Mesendoderm (in vitro differentiated cells): ENCODE data around the gene IMP3.

Experiments
- DNase-seq: peaks from one replicate; pipeline ENCODE4 v3.0.0; 2013
- H2AK5ac ChIP-seq: 2 replicates; pipeline ENCODE4 v1.6.1; 2013; ENCODE audit warnings: low read length, inconsistent platforms
- H2BK120ac ChIP-seq: 2 replicates; pipeline ENCODE4 v1.6.1; 2013; ENCODE audit warnings: low read depth, mild to moderate bottlenecking, low read length, moderate library complexity, mixed read lengths
- H2BK15ac ChIP-seq: replicated peaks from 2 replicates; pipeline ENCODE4 v1.6.1; 2013; ENCODE audit warnings: low read depth, mild to moderate bottlenecking, moderate library complexity
- H2BK5ac ChIP-seq: 2 replicates; pipeline ENCODE4 v1.6.1; 2013; ENCODE audit warnings: low read length, inconsistent platforms
- H3K18ac ChIP-seq: 2 replicates; pipeline ENCODE4 v1.6.1; 2013; ENCODE audit warnings: mild to moderate bottlenecking, low read length, mixed read lengths
- H3K23ac ChIP-seq: one replicate; pipeline ENCODE4 v1.6.1; 2013; ENCODE audit warnings: low read length
- H3K27ac ChIP-seq: 2 replicates; pipeline ENCODE4 v1.5.1; 2013; ENCODE audit warnings: low read depth, mild to moderate bottlenecking, inconsistent platforms, low read length, moderate library complexity
- H3K27me3 ChIP-seq: 2 replicates; pipeline ENCODE4 v1.6.1; 2013; ENCODE audit warnings: low read length, control low read depth, mild to moderate bottlenecking, inconsistent platforms; ENCODE audit not compliant: insufficient read depth, poor library complexity
- H3K36me3 ChIP-seq: 2 replicates; pipeline ENCODE4 v1.6.1; 2013; ENCODE audit warnings: low read length, inconsistent platforms; ENCODE audit not compliant: control insufficient read depth, insufficient read depth
- H3K4ac ChIP-seq: one replicate; pipeline ENCODE4 v1.6.1; 2013; ENCODE audit warnings: low read depth, mild to moderate bottlenecking, low read length, moderate library complexity
- H3K4me1 ChIP-seq: 2 replicates; pipeline ENCODE4 v1.6.1; 2013; ENCODE audit warnings: low read depth, low read length, inconsistent platforms; ENCODE audit not compliant: control insufficient read depth
- H3K4me2 ChIP-seq: 2 replicates; pipeline ENCODE4 v1.6.1; 2013; ENCODE audit warnings: low read length
- H3K4me3 ChIP-seq: 2 replicates; pipeline ENCODE4 v1.5.1; 2013; ENCODE audit warnings: mild to moderate bottlenecking, low read length
- H3K56ac ChIP-seq: one replicate; pipeline ENCODE4 v1.6.1; 2013; ENCODE audit warnings: low read length
- H3K79me1 ChIP-seq: 2 replicates; pipeline ENCODE4 v1.6.1; 2013; ENCODE audit warnings: low read length, inconsistent platforms
- H3K79me2 ChIP-seq: 2 replicates; pipeline ENCODE4 v1.6.1; 2013; ENCODE audit warnings: mild to moderate bottlenecking, low read length; ENCODE audit not compliant: control insufficient read depth, insufficient read depth
- H3K9ac ChIP-seq: 2 replicates; pipeline ENCODE4 v1.6.1; 2013; ENCODE audit warnings: low read length, inconsistent platforms
- H4K5ac ChIP-seq: one replicate; pipeline ENCODE4 v1.6.1; 2013; ENCODE audit warnings: low read length
- H4K8ac ChIP-seq: one replicate; pipeline ENCODE4 v1.6.1; 2013; ENCODE audit warnings: low read depth, mild to moderate bottlenecking, control low read depth, low read length, moderate library complexity
- WGBS: extraction: QIAGEN DNeasy Blood & Tissue Kit; methylation state at CpG from one replicate; pipeline ENCODE4 v1.1.7; 2013; ENCODE audit warnings: low lambda C conversion rate, missing lambda C conversion rate; ENCODE audit not compliant: insufficient coverage; ENCODE audit errors: extremely low coverage; 5-methylcytosine and 5-hydroxymethylcytosine counted together

The IMP3 gene

DNA sequence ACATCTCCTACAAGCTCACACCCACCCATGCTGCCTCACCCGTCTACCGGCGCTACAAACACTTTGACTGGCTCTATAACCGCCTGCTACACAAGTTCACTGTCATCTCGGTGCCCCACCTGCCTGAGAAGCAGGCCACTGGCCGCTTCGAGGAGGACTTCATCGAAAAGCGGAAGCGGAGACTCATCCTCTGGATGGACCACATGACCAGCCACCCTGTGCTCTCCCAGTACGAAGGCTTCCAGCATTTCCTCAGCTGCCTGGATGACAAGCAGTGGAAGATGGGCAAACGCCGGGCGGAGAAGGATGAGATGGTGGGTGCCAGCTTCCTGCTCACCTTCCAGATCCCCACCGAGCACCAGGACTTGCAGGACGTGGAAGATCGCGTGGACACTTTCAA lies 9.8 kb upstream of the IMP3 start:
- peaks cover 14% of the 10 kb centered on the region for H3K4me1 ChIP-seq
- peaks cover 25% of the 10 kb centered on the region for H3K79me1 ChIP-seq
- H2BK15ac ChIP-seq: no peak overlapping the region
- no peak overlapping the region for H4K5ac ChIP-seq
- H3K4me3 ChIP-seq: no peak overlapping the region
- no peak overlapping the region for H3K4me2 ChIP-seq
- H2BK5ac ChIP-seq: no peak overlapping the region
- no peak overlapping the region for H3K27ac ChIP-seq
- H3K4ac ChIP-seq: no peak overlapping the region
- peaks cover 28% of the 10 kb centered on the region for H3K79me2 ChIP-seq
- H4K8ac ChIP-seq: no peak overlapping the region
- no peak overlapping the region for H3K18ac ChIP-seq
- DNase-seq: no peak
- no peaks in the 10 kb centered on the region for H3K27me3 ChIP-seq
- no peak overlapping the region for H3K56ac ChIP-seq
- H3K36me3 ChIP-seq: no peaks in the 10 kb centered on the region
- H3K9ac ChIP-seq: no peak overlapping the region
- no peak overlapping the region for H2AK5ac ChIP-seq
- no peak overlapping the region for H2BK120ac ChIP-seq
- WGBS: no CpG with 5 or more reads among the region's 18 CpGs
- peak overlapping the region; percentile 29 for H3K23ac ChIP-seq

DNA sequence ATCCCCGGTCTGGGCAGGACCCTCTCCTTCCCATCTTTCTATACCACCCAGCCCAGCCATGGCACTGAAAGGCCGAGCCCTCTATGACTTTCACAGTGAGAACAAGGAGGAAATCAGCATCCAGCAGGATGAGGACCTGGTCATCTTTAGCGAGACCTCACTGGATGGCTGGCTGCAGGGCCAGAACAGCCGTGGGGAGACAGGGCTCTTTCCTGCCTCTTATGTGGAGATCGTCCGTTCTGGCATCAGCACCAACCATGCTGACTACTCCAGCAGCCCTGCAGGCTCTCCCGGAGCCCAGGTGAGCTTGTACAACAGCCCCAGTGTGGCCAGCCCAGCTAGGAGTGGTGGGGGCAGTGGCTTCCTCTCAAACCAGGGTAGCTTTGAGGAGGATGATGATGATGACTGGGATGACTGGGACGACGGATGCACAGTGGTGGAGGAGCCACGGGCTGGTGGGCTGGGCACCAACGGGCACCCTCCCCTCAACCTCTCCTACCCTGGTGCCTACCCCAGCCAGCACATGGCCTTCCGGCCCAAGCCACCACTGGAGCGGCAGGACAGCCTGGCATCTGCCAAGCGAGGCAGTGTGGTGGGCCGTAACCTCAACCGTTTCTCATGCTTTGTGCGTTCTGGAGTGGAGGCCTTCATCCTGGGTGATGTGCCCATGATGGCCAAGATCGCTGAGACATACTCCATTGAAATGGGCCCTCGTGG lies 9.2 kb upstream of the IMP3 start:
- Histone ChIP-seq H3K79me1 (peaks cover 25% of the 10 kb centered on the region), H2BK15ac (no peak overlapping the region), H3K18ac (no peak overlapping the region), H4K5ac (no peak overlapping the region), H4K8ac (no peak overlapping the region), H3K27ac (no peak overlapping the region), H3K4me2 (peak overlapping the region; percentile 49), H3K4ac (no peak overlapping the region), H2BK120ac (no peak overlapping the region), H3K56ac (peak overlapping the region; percentile 98), H3K79me2 (peaks cover 26% of the 10 kb centered on the region), H3K9ac (peak overlapping the region; percentile 96), H2AK5ac (no peak overlapping the region), H3K4me1 (peaks cover 14% of the 10 kb centered on the region), H3K23ac (no peak overlapping the region), H3K36me3 (no peaks in the 10 kb centered on the region), H3K4me3 (no peak overlapping the region), H2BK5ac (no peak overlapping the region), H3K27me3 (no peaks in the 10 kb centered on the region)
- WGBS: no CpG with 5 or more reads among the region's 19 CpGs
- no peak for DNase-seq

DNA sequence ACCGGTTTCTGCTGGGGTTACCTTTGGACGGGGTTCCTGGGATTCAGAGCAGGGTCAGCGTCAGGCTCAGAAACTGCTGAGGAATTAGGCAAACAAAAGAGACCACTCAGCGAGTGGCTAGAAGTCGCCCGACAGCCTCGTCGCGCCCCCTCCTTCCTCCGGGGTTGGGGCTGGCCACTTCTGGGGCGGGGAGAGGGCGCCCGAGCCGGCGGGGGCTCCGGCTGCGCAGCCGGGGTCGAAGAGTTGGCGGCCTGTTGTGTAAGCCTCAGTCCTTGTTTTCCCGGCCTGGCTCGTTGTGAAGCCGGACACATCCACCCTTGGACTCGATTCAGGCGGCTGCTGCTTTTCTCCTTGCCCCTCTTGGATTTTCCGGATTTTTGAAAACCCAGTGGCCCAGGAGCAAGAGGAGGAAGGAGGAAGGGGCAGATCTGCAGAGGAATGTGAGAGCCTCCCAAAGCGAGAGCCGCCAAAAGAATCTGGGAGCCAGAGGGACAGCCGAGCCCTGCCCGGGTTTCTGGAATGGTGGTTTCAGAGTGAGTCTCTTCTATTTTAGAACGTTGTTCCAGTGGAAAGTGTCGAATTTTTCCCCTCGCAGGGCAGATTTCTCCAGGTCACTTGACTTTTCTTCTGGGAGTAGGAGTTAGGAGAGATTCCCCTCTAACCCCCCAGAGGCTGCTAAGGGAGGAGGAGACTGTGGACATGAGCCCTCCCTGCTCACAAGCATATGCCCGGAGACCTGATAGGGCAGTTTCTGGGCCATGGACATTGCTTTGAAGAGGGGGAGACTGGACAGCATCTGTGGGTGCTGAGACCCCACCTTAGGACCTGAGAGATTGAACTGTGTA lies 8.4 kb upstream of the IMP3 start:
- H3K79me1 ChIP-seq: peaks cover 22% of the 10 kb centered on the region
- no CpG with 5 or more reads among the region's 34 CpGs for WGBS

DNA sequence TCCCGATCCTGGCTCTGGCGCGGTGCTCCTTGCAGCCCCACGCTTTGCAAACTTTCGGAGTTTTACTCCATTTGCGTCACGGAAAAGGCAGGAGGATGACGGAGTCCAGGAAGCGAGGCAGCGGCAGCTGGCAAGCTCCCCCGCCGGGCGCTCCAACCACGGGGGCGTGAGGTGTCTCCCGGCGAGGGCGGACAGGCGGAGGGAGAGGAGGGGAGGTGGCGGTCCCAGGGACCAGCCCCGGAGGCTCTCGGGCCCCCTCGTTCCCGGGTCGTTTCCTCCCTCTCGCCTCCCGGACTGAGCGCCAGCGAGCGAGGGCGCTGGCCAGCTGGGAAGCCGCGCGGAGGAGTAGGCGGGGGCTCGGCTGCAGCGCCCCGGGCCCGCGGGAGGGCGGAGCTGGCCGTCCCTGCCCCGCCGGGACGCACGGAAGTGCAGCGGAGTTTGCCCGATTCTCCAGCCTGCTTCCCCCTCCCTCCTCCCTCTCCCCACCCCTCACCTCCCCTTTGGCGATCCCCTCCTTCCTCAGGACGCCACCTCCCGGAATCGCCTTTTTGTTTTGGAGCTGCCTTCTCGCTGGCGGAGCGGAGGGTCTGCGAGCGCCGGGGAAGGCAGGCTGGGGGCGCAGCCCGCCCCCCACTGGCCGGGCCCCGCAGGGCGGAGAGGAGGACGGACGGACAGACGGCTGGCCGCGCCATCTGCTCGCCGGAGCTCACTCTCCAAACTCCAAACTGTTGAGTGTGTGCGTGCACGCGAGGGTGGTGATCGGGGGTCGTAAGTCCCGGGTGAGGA lies 7.5 kb upstream of the IMP3 start, which contains the start of gene SNX33:
TSS of gene SNX33 (plus strand) at position 543 of the 786 bp plus-strand sequence. CDS start 1,191 bp downstream, outside the sequence.
- H4K8ac ChIP-seq: no peak within 1 kb of the TSS
- WGBS: no CpG with 5 or more reads among the region's 76 CpGs
- H2BK120ac ChIP-seq: no peak within 1 kb of the TSS
- H3K4me1 ChIP-seq: peaks cover 14% of the 10 kb centered on the region
- H3K4me2 ChIP-seq: peak within 1 kb of the TSS; percentile 67
- H3K23ac ChIP-seq: peak within 1 kb of the TSS; percentile 80
- peaks cover 22% of the 10 kb centered on the region for H3K79me2 ChIP-seq
- H2BK5ac ChIP-seq: peak within 1 kb of the TSS; percentile 59
- peak within 1 kb of the TSS; percentile 93 for H3K4me3 ChIP-seq
- H3K36me3 ChIP-seq: no peaks in the 10 kb centered on the region
- H3K27ac ChIP-seq: peak within 1 kb of the TSS; percentile 89
- peak within 1 kb of the TSS; percentile 82 for H3K18ac ChIP-seq
- no peak within 1 kb of the TSS for H2BK15ac ChIP-seq
- peak; percentile 95 for DNase-seq
- H3K4ac ChIP-seq: peak within 1 kb of the TSS; percentile 8
- H3K79me1 ChIP-seq: peaks cover 17% of the 10 kb centered on the region
- H3K9ac ChIP-seq: peak within 1 kb of the TSS; percentile 96
- no peak within 1 kb of the TSS for H4K5ac ChIP-seq
- H2AK5ac ChIP-seq: no peak within 1 kb of the TSS
- H3K27me3 ChIP-seq: no peaks in the 10 kb centered on the region
- peak within 1 kb of the TSS; percentile 98 for H3K56ac ChIP-seq

More for the DNA sequence above, 8.4 kb upstream of the IMP3 start:
- peaks cover 14% of the 10 kb centered on the region for H3K4me1 ChIP-seq
- H3K27me3 ChIP-seq: no peaks in the 10 kb centered on the region
- H3K27ac ChIP-seq: peak overlapping the region; percentile 82
- H2BK5ac ChIP-seq: peak overlapping the region; percentile 59
- H3K18ac ChIP-seq: peak overlapping the region; percentile 82
- no peaks in the 10 kb centered on the region for H3K36me3 ChIP-seq
- no peak overlapping the region for H2AK5ac ChIP-seq
- H2BK15ac ChIP-seq: no peak overlapping the region
- DNase-seq: peak; percentile 82
- H4K5ac ChIP-seq: no peak overlapping the region
- peak overlapping the region; percentile 96 for H3K9ac ChIP-seq
- peaks cover 24% of the 10 kb centered on the region for H3K79me2 ChIP-seq
- H3K23ac ChIP-seq: peak overlapping the region; percentile 75
- H3K4me3 ChIP-seq: peak overlapping the region; percentile 93
- H3K4ac ChIP-seq: peak overlapping the region; percentile 8
- no peak overlapping the region for H2BK120ac ChIP-seq
- no peak overlapping the region for H4K8ac ChIP-seq
- peak overlapping the region; percentile 98 for H3K56ac ChIP-seq
- peak overlapping the region; percentile 49 for H3K4me2 ChIP-seq

DNA sequence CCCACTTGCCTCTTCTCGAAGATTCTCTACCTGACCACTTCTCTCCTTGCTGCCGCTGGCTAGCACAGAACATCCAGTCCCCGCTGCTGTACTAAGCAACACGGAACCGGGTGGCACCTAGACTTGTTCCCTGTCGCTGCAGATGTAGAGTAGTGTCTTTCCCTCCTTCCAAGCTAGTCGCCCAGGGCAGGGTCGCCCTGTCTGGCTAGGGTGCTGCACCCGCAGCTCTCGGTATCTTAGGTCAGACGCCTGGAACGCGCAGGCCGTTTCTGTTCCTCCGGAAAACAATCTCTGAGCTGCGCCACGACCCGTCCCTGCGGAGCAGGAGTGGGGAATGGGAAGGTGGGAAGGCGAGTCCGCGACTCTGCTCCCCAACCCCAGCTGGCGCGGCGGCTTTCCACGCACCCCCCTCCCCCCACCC lies 6.9 kb upstream of the IMP3 start:
- H3K18ac ChIP-seq: peak overlapping the region; percentile 82
- peak overlapping the region; percentile 96 for H3K9ac ChIP-seq
- H3K36me3 ChIP-seq: no peaks in the 10 kb centered on the region
- no peak overlapping the region for H2BK120ac ChIP-seq
- H3K27ac ChIP-seq: peak overlapping the region; percentile 89
- WGBS: no CpG with 5 or more reads among the region's 26 CpGs
- no peak overlapping the region for H3K4ac ChIP-seq
- H3K4me3 ChIP-seq: peak overlapping the region; percentile 93
- H3K4me2 ChIP-seq: peak overlapping the region; percentile 67
- no peak overlapping the region for H2AK5ac ChIP-seq
- H2BK5ac ChIP-seq: no peak overlapping the region
- peak overlapping the region; percentile 80 for H3K23ac ChIP-seq
- DNase-seq: peak; percentile 30
- H4K8ac ChIP-seq: no peak overlapping the region
- H3K79me1 ChIP-seq: peaks cover 15% of the 10 kb centered on the region
- no peaks in the 10 kb centered on the region for H3K27me3 ChIP-seq
- H3K4me1 ChIP-seq: peaks cover 14% of the 10 kb centered on the region
- H3K79me2 ChIP-seq: peaks cover 19% of the 10 kb centered on the region
- no peak overlapping the region for H2BK15ac ChIP-seq
- H4K5ac ChIP-seq: no peak overlapping the region
- peak overlapping the region; percentile 98 for H3K56ac ChIP-seq
